ENCODE measurements around the gene TEN1. TPM values are rescaled to one million over a fixed set of nuclear protein-coding genes. Genes with fewer than 3 reads are reported as not detected.

Gene TEN1
- total and polyA plus RNA-seq, 2 of the 13 experiments (the other 11 are each of a cell fraction or from before 2014, with no cell fraction given), result 18.0 to 21.3 TPM

DNA sequence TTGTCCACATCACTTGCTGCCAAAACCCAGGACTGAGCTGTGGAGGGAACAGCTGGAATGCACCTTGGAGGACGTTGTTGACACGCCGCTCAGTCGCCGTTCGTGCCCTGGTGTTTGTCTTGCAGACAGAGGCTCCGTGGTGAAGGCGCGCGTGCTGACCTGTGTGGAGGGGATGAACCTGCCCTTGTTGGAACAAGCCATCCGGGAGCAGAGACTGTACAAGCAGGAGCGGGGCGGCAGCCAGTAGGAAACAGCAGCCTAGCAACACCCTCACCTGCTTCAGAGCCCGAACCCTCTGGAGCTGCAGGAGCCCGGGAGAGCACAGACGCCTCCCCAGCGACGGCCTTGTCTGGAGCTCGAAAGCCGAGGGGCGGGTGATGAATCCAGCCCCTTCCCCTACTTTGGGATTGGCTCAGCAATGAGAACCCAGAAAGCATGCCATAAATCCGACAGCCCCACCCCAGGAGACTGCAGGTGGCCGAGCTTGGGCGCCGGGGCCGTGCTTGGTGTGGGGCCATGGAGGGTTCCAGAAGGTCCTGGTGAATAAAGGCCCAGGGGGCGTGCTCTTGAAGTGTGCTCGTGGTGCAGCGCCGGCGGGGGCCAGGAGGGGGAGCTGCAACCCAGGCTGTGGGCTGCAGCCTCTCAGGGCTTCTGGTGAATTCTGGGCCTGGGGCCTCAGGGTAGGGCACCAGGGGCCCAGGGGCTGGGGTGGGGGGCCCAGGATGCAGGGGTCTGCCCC, 21.1 kb downstream of the TEN1 start (continued):
- TF ChIP-seq RNF2 (conservative IDR thresholded peaks at IDR 0.05; ENCODE audit: low read depth) (0 out of 2 replicates have a peak, but pooled peaks have one; percentile 13), ZNF563 (CRISPR knock-in tag; IDR thresholded peaks at IDR 0.05) (no peak), ZNF274 (CRISPR knock-in tag; IDR thresholded peaks at IDR 0.05) (0 out of 2 replicates have a peak, but pooled peaks have one; percentile 58), ZSCAN12 (CRISPR knock-in tag; IDR thresholded peaks at IDR 0.05) (0 out of 2 replicates have a peak, but pooled peaks have one; percentile 80), MIER3 (CRISPR knock-in tag; IDR thresholded peaks at IDR 0.05; ENCODE audit: borderline replicate concordance) (peak; percentile 22; the same call in 1 of the 2 replicates), STAG1 (CRISPR knock-in tag; IDR thresholded peaks at IDR 0.05) (peak; percentile 73), AGO2 (optimal IDR thresholded peaks at IDR 0.05; ENCODE audit: low read depth, low read length) (peak; percentile 10), MXI1 (IDR thresholded peaks at IDR 0.05; ENCODE audit: borderline replicate concordance, low read depth, low read length) (peak; percentile 48; the same call in 1 of the 3 replicates), ZNF75D (CRISPR knock-in tag; IDR thresholded peaks at IDR 0.05; ENCODE audit: borderline replicate concordance) (no peak), GZF1 (CRISPR knock-in tag; IDR thresholded peaks at IDR 0.05) (peak; percentile 72; the same call in 1 of the 2 replicates), ZNF713 (CRISPR knock-in tag; IDR thresholded peaks at IDR 0.05) (peak; percentile 23; the same call in 1 of the 2 replicates), SP1 (IDR thresholded peaks at IDR 0.05) (no peak), SP1 (CRISPR knock-in tag; IDR thresholded peaks at IDR 0.05) (peak; percentile 67), ZNF501 (CRISPR knock-in tag; IDR thresholded peaks at IDR 0.05) (peak; percentile 60; the same call in 1 of the 2 replicates), SRSF1 (optimal IDR thresholded peaks at IDR 0.05; ENCODE audit: low read depth, low read length) (peak; percentile 38), DMAP1 (CRISPR knock-in tag; IDR thresholded peaks at IDR 0.05) (0 out of 2 replicates have a peak, but pooled peaks have one; percentile 22), ZFY (CRISPR knock-in tag; IDR thresholded peaks at IDR 0.05) (0 out of 2 replicates have a peak, but pooled peaks have one; percentile 57), NKX3-1 (CRISPR knock-in tag; IDR thresholded peaks at IDR 0.05) (0 out of 2 replicates have a peak, but pooled peaks have one; percentile 41), POLR2G (IDR thresholded peaks at IDR 0.05; ENCODE audit: low read depth, low read length) (0 out of 2 replicates have a peak, but pooled peaks have one; percentile 41), EP300 (IDR thresholded peaks at IDR 0.05; ENCODE audit: low read depth in 2 of 2, low read length in 2 of 2) (peak in 1 of 2 experiments; percentile 16; a peak in 1 of 4 replicates), EP300 (CRISPR knock-in tag; IDR thresholded peaks at IDR 0.05; ENCODE audit: borderline replicate concordance) (no peak), NFIC (IDR thresholded peaks at IDR 0.05; ENCODE audit: low read length) (no peak), ZNF292 (CRISPR knock-in tag; IDR thresholded peaks at IDR 0.05; ENCODE audit: borderline replicate concordance, low read depth) (peak; percentile 86; the same call in 1 of the 2 replicates), ZNF672 (CRISPR knock-in tag; IDR thresholded peaks at IDR 0.05) (no peak)
- TF ChIP-seq, protein P1, sequence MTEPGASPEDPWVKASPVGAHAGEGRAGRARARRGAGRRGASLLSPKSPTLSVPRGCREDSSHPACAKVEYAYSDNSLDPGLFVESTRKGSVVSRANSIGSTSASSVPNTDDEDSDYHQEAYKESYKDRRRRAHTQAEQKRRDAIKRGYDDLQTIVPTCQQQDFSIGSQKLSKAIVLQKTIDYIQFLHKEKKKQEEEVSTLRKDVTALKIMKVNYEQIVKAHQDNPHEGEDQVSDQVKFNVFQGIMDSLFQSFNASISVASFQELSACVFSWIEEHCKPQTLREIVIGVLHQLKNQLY (CRISPR knock-in tag; IDR thresholded peaks at IDR 0.05), result 0 out of 2 replicates have a peak, but pooled peaks have one; percentile 12
- TF ChIP-seq, protein P2, sequence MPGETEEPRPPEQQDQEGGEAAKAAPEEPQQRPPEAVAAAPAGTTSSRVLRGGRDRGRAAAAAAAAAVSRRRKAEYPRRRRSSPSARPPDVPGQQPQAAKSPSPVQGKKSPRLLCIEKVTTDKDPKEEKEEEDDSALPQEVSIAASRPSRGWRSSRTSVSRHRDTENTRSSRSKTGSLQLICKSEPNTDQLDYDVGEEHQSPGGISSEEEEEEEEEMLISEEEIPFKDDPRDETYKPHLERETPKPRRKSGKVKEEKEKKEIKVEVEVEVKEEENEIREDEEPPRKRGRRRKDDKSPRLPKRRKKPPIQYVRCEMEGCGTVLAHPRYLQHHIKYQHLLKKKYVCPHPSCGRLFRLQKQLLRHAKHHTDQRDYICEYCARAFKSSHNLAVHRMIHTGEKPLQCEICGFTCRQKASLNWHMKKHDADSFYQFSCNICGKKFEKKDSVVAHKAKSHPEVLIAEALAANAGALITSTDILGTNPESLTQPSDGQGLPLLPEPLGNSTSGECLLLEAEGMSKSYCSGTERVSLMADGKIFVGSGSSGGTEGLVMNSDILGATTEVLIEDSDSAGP (CRISPR knock-in tag; IDR thresholded peaks at IDR 0.05; ENCODE audit: borderline replicate concordance), result peak; percentile 68
- TF ChIP-seq, protein P3, sequence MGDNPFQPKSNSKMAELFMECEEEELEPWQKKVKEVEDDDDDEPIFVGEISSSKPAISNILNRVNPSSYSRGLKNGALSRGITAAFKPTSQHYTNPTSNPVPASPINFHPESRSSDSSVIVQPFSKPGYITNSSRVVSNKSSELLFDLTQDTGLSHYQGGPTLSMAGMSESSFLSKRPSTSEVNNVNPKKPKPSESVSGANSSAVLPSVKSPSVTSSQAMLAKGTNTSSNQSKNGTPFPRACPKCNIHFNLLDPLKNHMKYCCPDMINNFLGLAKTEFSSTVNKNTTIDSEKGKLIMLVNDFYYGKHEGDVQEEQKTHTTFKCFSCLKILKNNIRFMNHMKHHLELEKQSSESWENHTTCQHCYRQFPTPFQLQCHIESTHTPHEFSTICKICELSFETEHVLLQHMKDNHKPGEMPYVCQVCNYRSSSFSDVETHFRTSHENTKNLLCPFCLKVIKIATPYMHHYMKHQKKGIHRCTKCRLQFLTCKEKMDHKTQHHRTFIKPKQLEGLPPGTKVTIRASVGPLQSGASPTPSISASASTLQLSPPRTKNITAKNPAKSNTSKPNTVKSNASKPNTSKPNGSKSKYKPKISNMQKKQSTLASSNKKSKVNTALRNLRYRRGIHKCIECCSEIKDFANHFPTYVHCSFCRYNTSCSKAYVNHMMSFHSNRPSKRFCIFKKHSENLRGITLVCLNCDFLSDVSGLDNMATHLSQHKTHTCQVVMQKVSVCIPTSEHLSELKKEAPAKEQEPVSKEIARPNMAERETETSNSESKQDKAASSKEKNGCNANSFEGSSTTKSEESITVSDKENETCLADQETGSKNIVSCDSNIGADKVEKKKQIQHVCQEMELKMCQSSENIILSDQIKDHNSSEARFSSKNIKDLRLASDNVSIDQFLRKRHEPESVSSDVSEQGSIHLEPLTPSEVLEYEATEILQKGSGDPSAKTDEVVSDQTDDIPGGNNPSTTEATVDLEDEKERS (CRISPR knock-in tag; IDR thresholded peaks at IDR 0.05), result peak; percentile 77; the same call in 1 of the 2 replicates

All from HepG2 (cell line).